ENCODE data around the gene POC1A. TPM values are rescaled to one million over a fixed set of nuclear protein-coding genes. Genes with fewer than 3 reads are reported as not detected.

The POC1A gene
- total RNA-seq, 1 donor from 2014 or later, result 1.2 TPM

DNA sequence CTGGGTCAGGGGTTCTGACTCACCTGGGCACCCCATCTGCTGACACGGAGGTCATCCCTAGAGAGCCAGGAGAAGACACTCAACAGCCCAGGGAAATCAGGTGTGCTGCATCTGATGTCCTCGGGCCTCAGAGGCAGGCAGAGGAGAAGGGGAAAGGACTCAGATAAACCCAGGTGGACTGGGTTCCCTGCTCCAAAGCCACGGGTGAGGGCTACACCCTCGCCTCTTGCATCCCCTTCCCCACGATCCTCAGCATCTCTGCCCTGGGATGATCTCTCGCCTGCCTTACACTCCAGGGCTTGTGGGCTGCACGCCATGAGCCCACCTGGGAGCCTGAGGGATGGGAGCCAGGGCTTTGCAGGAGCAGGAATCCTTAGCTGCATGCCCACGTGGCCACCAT, 89.7 kb downstream of the POC1A start:
- intact Hi-C loops (cut with micrococcal nuclease), result no loop called here
- DNase-seq, result no peak
- no peaks in the 10 kb centered on the region for H3K36me3 ChIP-seq
- no peaks in the 10 kb centered on the region for H3K27me3 ChIP-seq (ENCODE audit: low read depth)
- TF ChIP-seq, protein P1, sequence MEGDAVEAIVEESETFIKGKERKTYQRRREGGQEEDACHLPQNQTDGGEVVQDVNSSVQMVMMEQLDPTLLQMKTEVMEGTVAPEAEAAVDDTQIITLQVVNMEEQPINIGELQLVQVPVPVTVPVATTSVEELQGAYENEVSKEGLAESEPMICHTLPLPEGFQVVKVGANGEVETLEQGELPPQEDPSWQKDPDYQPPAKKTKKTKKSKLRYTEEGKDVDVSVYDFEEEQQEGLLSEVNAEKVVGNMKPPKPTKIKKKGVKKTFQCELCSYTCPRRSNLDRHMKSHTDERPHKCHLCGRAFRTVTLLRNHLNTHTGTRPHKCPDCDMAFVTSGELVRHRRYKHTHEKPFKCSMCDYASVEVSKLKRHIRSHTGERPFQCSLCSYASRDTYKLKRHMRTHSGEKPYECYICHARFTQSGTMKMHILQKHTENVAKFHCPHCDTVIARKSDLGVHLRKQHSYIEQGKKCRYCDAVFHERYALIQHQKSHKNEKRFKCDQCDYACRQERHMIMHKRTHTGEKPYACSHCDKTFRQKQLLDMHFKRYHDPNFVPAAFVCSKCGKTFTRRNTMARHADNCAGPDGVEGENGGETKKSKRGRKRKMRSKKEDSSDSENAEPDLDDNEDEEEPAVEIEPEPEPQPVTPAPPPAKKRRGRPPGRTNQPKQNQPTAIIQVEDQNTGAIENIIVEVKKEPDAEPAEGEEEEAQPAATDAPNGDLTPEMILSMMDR (IDR thresholded peaks at IDR 0.05; ENCODE audit: borderline replicate concordance), result no peak
- no peaks in the 10 kb centered on the region for H3K9me3 ChIP-seq (replicated peaks)
- peaks cover 28% of the 10 kb centered on the region for H3K4me1 ChIP-seq
- no peak overlapping the region for H3K4me3 ChIP-seq
- H3K27ac ChIP-seq (replicated peaks), result no peak overlapping the region

DNA sequence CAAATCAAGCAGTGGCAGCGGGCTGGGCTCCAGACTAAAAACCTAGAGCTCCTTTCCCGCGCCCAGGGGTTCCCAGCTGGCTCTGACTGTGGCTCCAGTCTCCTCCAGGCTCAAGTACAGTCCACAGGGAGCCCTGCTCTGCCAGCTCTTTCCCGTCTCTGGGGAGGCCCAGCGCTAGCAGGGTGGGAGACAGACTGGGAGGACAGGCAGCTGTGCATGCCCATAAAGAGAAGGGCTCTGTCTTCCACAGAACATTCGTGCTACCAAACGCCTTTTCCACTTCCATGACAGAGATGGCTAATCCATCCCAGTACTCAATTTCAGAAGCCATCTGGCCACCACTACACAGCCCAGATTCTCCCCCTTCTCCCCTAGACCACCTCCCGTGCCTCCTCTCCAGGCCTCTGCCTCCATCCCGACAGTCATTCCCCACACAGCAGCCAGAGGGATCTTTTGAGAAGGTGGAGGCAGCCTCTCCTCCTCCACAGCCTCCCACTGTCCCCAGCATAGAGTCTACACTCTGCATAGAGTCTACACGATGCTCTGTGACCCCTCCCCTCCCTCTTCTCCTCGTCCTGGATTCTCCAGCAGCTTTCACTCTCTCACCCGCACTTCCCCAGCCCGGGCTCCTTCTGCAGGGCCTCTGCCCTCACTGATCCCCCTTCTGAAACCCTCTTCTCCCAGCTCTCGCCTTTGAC, 91.0 kb downstream of the POC1A start:
- Histone ChIP-seq H3K4me3 (no peak overlapping the region), H3K27me3 (ENCODE audit: low read depth) (no peaks in the 10 kb centered on the region), H3K27ac (replicated peaks) (no peak overlapping the region), H3K4me1 (peaks cover 28% of the 10 kb centered on the region), H3K9me3 (replicated peaks) (no peaks in the 10 kb centered on the region), H3K36me3 (no peaks in the 10 kb centered on the region)
- TF ChIP-seq, protein P1 (IDR thresholded peaks at IDR 0.05; ENCODE audit: borderline replicate concordance), result no peak
- DNase-seq, result no peak
- intact Hi-C loops (cut with micrococcal nuclease), result no loop called here

DNA sequence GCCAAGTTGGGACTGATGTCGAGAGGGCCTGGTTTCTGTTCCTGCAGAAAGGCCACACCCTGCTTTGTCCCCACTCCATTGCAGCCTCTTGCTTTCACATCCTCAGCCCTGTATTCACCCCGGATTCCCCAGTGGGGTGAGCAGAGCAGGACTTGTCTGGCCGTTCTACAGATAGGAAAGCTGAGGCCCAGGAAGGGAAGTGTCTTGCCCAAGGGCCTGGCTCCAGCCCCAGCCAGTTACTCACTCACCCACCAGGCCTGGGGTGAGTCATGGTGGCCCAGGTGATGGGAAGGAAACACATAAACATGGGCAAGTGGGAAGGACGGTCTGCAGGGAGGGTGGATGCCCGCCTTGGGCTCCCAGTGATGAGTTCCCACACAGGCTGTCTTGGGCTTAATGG, 91.7 kb downstream of the POC1A start:
- TF ChIP-seq, protein P1 (IDR thresholded peaks at IDR 0.05; ENCODE audit: borderline replicate concordance), result no peak
- no peak for DNase-seq
- Histone ChIP-seq H3K27me3 (ENCODE audit: low read depth) (no peaks in the 10 kb centered on the region), H3K36me3 (no peaks in the 10 kb centered on the region), H3K4me3 (no peak overlapping the region), H3K4me1 (peaks cover 35% of the 10 kb centered on the region), H3K9me3 (replicated peaks) (no peaks in the 10 kb centered on the region), H3K27ac (replicated peaks) (no peak overlapping the region)
- intact Hi-C loops (cut with micrococcal nuclease), result no loop called here

DNA sequence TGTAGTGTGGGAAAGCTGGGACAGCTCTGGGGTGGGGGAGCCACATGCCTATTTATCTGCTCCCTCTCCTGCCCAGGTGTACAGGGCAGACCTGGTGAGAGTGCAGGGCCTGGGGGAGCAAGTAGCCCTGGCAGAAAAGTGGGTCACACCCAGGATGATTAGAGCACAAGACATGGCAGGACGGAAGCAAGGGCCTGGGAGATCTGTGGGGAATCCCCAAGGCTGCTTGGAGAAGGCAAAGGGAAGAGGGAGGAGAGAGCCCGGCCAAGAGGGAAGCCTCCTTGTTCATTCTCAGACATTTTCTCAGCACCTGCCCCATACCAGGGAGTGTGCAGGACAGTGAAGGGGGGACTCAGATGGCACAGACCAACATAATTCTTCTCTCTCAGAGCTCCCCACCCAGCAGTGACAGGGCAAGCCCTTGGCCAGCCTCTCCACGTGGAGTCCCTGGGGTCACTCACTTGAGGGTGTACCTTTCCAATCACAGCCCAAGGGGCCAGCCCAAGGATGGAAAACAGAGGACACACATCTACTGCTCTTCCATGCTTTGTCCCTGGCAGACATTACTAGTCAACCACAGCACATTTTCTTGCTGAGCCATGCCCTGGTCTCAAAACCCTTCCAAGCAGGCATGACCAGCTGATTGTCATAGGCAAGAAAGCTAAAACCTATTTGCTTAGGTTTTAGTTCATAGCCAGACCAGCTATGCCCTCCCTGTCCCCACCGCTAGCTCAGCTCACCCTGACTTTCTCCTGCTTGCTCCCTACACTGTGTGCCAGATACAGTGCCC, 92.9 kb downstream of the POC1A start:
- intact Hi-C loops (cut with micrococcal nuclease), result no loop called here
- Histone ChIP-seq H3K4me1 (peaks cover 40% of the 10 kb centered on the region), H3K36me3 (no peaks in the 10 kb centered on the region), H3K4me3 (no peak overlapping the region), H3K27me3 (ENCODE audit: low read depth) (no peaks in the 10 kb centered on the region), H3K27ac (replicated peaks) (no peak overlapping the region), H3K9me3 (replicated peaks) (no peaks in the 10 kb centered on the region)
- DNase-seq, result no peak
- TF ChIP-seq, protein P1 (IDR thresholded peaks at IDR 0.05; ENCODE audit: borderline replicate concordance), result no peak

DNA sequence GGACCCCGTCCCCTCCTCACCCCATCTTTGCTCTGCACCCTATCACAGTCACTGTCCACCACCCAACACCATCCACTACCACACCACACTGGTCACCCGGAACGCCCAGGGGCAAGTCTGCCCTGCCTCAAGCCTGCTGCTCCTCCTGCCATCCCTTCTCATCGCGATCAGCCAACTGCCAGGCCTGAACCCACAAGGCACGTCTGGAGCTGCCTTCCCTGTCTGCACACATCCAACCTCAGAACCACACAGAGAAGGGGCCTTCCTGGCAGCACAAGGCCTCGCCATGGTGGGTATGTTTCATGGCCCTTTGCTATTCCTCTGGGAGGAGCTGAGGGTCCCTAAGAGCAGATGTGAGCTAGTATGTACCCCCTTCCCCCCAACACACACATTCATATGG, 94.4 kb downstream of the POC1A start:
- Histone ChIP-seq H3K36me3 (no peaks in the 10 kb centered on the region), H3K27ac (replicated peaks) (no peak overlapping the region), H3K4me3 (no peak overlapping the region), H3K27me3 (ENCODE audit: low read depth) (no peaks in the 10 kb centered on the region), H3K4me1 (peaks cover 39% of the 10 kb centered on the region), H3K9me3 (replicated peaks) (no peaks in the 10 kb centered on the region)
- DNase-seq, result no peak
- intact Hi-C loops (cut with micrococcal nuclease), result loop anchor here (10.0 kb wide), 2 partner anchors 45 to 55 kb away; no protein-coding TSS in a partner anchor
- TF ChIP-seq, protein P1 (IDR thresholded peaks at IDR 0.05; ENCODE audit: borderline replicate concordance), result no peak

Measured in left ventricle myocardium inferior (tissue), 1 donor.